HepG2 (cell line): ENCODE data around the gene MFSD8. TPM values are rescaled to one million over a fixed set of nuclear protein-coding genes. Genes with fewer than 3 reads are reported as not detected.
A peak's percentile ranks its signal among the peaks of the same experiment; 100 is the strongest.

Experiments
- BRD4 ChIP-seq: sonication (generic); formaldehyde crosslinking; IDR thresholded peaks from 2 replicates; pipeline ENCODE4 v1.4.0; 2020; ENCODE audit warnings: missing genetic modification reagents
- CBFB ChIP-seq: sonication (generic); formaldehyde crosslinking; IDR thresholded peaks from 2 replicates; pipeline ENCODE4 v1.4.0; 2020; ENCODE audit warnings: missing genetic modification reagents
- ELF1 ChIP-seq: sonication (generic); formaldehyde crosslinking; IDR thresholded peaks from 2 replicates; pipeline ENCODE4 v1.4.0; 2020; ENCODE audit warnings: missing genetic modification reagents
- FOXK1 ChIP-seq: sonication (generic); formaldehyde crosslinking; IDR thresholded peaks from 2 replicates; pipeline ENCODE4 v1.4.0; 2020; ENCODE audit warnings: low read depth, missing genetic modification reagents, borderline replicate concordance
- MED8 ChIP-seq: sonication (generic); formaldehyde crosslinking; IDR thresholded peaks from 2 replicates; pipeline ENCODE4 v1.8.1; 2023; ENCODE audit warnings: mild to moderate bottlenecking, missing genetic modification reagents; ENCODE audit not compliant: insufficient replicate concordance
- NKX3-1 ChIP-seq: sonication (generic); formaldehyde crosslinking; IDR thresholded peaks from 2 replicates; pipeline ENCODE4 v1.5.0; 2020; ENCODE audit warnings: missing genetic modification reagents
- TBX3 ChIP-seq: fragments of 450-650 bp; IDR thresholded peaks from 2 replicates; pipeline ENCODE4 v1.6.1; 2017; ENCODE audit warnings: antibody characterized with exemption, mild to moderate bottlenecking, inconsistent platforms, borderline replicate concordance
- ZNF160 ChIP-seq: sonication (generic); formaldehyde crosslinking; IDR thresholded peaks from 2 replicates; pipeline ENCODE4 v1.8.0; 2022; ENCODE audit warnings: mild to moderate bottlenecking, inconsistent platforms, missing genetic modification reagents
- ZNF446 ChIP-seq: sonication (generic); formaldehyde crosslinking; IDR thresholded peaks from 2 replicates; pipeline ENCODE4 v1.5.0; 2020; ENCODE audit warnings: mild to moderate bottlenecking, missing genetic modification reagents
- ZNF557 ChIP-seq: sonication (generic); formaldehyde crosslinking; IDR thresholded peaks from 2 replicates; pipeline ENCODE4 v1.4.0; 2020; ENCODE audit warnings: missing genetic modification reagents
- ZNF564 ChIP-seq: sonication (generic); formaldehyde crosslinking; IDR thresholded peaks from 2 replicates; pipeline ENCODE4 v1.8.1; 2023; ENCODE audit warnings: mild to moderate bottlenecking, missing genetic modification reagents
- ZNF720 ChIP-seq: sonication (generic); formaldehyde crosslinking; IDR thresholded peaks from 2 replicates; pipeline ENCODE4 v1.4.0; 2020; ENCODE audit warnings: missing genetic modification reagents
- ZNF737 ChIP-seq: sonication (generic); formaldehyde crosslinking; IDR thresholded peaks from 2 replicates; pipeline ENCODE4 v1.5.0; 2020; ENCODE audit warnings: missing genetic modification reagents, mild to moderate bottlenecking, borderline replicate concordance
- ZNF878 ChIP-seq: sonication (generic); formaldehyde crosslinking; IDR thresholded peaks from 2 replicates; pipeline ENCODE4 v1.8.1; 2023; ENCODE audit warnings: mild to moderate bottlenecking, missing genetic modification reagents, moderate library complexity
- polyA plus RNA-seq, 8 experiments: library from polyadenylated mRNA; depleted of rRNA in 3 of 8; stranded (reverse) in 7 of 8; unstranded in 1 of 8; fragments of >200 nt; fragmentation: Illumina TruSeq in 4 of 8; extraction: Trizol in 4 of 8; gene quantifications; 2 replicates each; pipeline versions ENCODE4 v1.2.1 to v1.2.3, GENCODE V29; 2011 to 2016; ENCODE audit warnings: low read depth in 4 of 8, missing spikeins in 1 of 8, mixed read lengths in 1 of 8; ENCODE audit not compliant: insufficient read depth in 1 of 8
- total RNA-seq, 5 experiments: library from RNA; depleted of rRNA; stranded (reverse); fragments of >200 nt; fragmentation: Illumina TruSeq; extraction: Trizol; gene quantifications; 2 replicates each; pipeline ENCODE4 v1.2.3, GENCODE V29; 2016; ENCODE audit warnings: low read depth in 1 of 5
- TF ChIP-seq, protein P1 (sequence below): sonication (generic); formaldehyde crosslinking; IDR thresholded peaks from 2 replicates; pipeline ENCODE4 v1.4.0; 2020; ENCODE audit warnings: missing genetic modification reagents
- TF ChIP-seq, protein P2 (sequence below): sonication (generic); formaldehyde crosslinking; IDR thresholded peaks from 2 replicates; pipeline ENCODE4 v1.4.0; 2020; ENCODE audit warnings: mild to moderate bottlenecking, missing genetic modification reagents, borderline replicate concordance
- TF ChIP-seq, protein P3 (sequence below): IDR thresholded peaks from 2 replicates; pipeline ENCODE4 v1.4.0; 2020; ENCODE audit warnings: mild to moderate bottlenecking, missing genetic modification reagents

MFSD8 gene
- total and polyA plus RNA-seq, 2 of the 13 experiments (the other 11 are each of a cell fraction or from before 2014, with no cell fraction given) = 24.8 to 25.5 TPM

DNA sequence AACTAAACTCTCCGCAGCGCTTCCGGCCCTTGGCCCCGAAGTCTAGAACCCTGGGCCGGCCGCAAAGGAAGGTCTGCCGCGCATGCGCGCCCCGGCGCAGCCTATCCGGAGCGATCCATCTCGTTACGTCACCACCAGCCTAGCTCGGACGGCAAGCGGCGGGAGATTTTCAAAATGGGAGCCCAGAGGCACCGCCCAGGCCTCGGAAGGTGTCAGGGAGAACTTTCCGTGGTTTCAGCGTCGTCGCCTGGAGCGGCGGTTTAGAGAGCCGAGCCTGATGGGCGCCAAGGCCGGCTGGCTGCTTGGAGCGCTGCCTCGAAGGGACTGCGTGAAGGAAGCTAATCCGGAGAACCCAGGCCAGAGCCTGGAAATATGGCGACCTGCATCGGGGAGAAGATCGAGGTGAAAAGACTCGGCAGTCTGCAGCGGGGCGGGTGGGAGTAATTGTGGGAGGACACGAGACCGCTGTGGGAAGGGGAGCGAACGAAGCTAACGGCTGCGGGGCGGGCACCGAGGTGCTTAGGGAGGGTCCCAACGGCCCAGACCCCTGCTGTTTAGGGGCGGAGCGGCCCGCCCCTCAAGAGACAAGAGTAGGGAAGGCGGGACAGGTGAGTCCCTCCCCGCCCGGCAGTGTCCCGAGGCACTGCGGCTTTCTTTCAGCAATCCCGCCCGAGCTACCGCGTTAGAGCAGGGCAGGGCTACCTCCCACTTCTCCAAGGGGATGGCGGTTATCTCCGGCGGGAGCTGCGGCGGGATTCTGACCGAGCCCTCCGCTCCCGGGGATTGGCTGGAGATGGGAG, 84.0 kb downstream of the MFSD8 start, which contains the start of gene PLK4 (continued):
- TF ChIP-seq, protein P1, sequence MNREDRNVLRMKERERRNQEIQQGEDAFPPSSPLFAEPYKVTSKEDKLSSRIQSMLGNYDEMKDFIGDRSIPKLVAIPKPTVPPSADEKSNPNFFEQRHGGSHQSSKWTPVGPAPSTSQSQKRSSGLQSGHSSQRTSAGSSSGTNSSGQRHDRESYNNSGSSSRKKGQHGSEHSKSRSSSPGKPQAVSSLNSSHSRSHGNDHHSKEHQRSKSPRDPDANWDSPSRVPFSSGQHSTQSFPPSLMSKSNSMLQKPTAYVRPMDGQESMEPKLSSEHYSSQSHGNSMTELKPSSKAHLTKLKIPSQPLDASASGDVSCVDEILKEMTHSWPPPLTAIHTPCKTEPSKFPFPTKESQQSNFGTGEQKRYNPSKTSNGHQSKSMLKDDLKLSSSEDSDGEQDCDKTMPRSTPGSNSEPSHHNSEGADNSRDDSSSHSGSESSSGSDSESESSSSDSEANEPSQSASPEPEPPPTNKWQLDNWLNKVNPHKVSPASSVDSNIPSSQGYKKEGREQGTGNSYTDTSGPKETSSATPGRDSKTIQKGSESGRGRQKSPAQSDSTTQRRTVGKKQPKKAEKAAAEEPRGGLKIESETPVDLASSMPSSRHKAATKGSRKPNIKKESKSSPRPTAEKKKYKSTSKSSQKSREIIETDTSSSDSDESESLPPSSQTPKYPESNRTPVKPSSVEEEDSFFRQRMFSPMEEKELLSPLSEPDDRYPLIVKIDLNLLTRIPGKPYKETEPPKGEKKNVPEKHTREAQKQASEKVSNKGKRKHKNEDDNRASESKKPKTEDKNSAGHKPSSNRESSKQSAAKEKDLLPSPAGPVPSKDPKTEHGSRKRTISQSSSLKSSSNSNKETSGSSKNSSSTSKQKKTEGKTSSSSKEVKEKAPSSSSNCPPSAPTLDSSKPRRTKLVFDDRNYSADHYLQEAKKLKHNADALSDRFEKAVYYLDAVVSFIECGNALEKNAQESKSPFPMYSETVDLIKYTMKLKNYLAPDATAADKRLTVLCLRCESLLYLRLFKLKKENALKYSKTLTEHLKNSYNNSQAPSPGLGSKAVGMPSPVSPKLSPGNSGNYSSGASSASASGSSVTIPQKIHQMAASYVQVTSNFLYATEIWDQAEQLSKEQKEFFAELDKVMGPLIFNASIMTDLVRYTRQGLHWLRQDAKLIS (CRISPR knock-in tag) = no peak
- no peak; the same call in 1 of the 2 replicates for TF ChIP-seq CBFB (CRISPR knock-in tag)
- no peak for TF ChIP-seq ZNF878 (CRISPR knock-in tag)
- no peak for TF ChIP-seq ZNF720 (CRISPR knock-in tag)
- peak; percentile 67; the same call in 1 of the 2 replicates for TF ChIP-seq ZNF564 (CRISPR knock-in tag)
- TF ChIP-seq TBX3 = no peak
- no peak for TF ChIP-seq ZNF737 (CRISPR knock-in tag)
- TF ChIP-seq, protein P2, sequence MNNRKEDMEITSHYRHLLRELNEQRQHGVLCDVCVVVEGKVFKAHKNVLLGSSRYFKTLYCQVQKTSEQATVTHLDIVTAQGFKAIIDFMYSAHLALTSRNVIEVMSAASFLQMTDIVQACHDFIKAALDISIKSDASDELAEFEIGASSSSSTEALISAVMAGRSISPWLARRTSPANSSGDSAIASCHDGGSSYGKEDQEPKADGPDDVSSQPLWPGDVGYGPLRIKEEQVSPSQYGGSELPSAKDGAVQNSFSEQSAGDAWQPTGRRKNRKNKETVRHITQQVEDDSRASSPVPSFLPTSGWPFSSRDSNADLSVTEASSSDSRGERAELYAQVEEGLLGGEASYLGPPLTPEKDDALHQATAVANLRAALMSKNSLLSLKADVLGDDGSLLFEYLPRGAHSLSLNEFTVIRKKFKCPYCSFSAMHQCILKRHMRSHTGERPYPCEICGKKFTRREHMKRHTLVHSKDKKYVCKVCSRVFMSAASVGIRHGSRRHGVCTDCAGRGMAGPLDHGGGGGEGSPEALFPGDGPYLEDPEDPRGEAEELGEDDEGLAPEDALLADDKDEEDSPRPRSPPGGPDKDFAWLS (CRISPR knock-in tag) = no peak
- TF ChIP-seq ELF1 (CRISPR knock-in tag) = peak; percentile 85
- TF ChIP-seq ZNF557 (CRISPR knock-in tag) = 0 out of 2 replicates have a peak, but pooled peaks have one; percentile 53
- TF ChIP-seq ZNF160 (CRISPR knock-in tag) = peak; percentile 69
- TF ChIP-seq, protein P3, sequence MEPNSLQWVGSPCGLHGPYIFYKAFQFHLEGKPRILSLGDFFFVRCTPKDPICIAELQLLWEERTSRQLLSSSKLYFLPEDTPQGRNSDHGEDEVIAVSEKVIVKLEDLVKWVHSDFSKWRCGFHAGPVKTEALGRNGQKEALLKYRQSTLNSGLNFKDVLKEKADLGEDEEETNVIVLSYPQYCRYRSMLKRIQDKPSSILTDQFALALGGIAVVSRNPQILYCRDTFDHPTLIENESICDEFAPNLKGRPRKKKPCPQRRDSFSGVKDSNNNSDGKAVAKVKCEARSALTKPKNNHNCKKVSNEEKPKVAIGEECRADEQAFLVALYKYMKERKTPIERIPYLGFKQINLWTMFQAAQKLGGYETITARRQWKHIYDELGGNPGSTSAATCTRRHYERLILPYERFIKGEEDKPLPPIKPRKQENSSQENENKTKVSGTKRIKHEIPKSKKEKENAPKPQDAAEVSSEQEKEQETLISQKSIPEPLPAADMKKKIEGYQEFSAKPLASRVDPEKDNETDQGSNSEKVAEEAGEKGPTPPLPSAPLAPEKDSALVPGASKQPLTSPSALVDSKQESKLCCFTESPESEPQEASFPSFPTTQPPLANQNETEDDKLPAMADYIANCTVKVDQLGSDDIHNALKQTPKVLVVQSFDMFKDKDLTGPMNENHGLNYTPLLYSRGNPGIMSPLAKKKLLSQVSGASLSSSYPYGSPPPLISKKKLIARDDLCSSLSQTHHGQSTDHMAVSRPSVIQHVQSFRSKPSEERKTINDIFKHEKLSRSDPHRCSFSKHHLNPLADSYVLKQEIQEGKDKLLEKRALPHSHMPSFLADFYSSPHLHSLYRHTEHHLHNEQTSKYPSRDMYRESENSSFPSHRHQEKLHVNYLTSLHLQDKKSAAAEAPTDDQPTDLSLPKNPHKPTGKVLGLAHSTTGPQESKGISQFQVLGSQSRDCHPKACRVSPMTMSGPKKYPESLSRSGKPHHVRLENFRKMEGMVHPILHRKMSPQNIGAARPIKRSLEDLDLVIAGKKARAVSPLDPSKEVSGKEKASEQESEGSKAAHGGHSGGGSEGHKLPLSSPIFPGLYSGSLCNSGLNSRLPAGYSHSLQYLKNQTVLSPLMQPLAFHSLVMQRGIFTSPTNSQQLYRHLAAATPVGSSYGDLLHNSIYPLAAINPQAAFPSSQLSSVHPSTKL (CRISPR knock-in tag) = 0 out of 2 replicates have a peak, but pooled peaks have one; percentile 17
- TF ChIP-seq MED8 (CRISPR knock-in tag) = no peak
- 0 out of 2 replicates have a peak, but pooled peaks have one; percentile 58 for TF ChIP-seq NKX3-1
- 0 out of 2 replicates have a peak, but pooled peaks have one; percentile 7 for TF ChIP-seq FOXK1 (CRISPR knock-in tag)
- TF ChIP-seq BRD4 (CRISPR knock-in tag) = peak; percentile 29; the same call in 1 of the 2 replicates
- peak; percentile 84; the same call in 1 of the 2 replicates for TF ChIP-seq ZNF446
